Subcutaneous adipose tissue (tissue), 4 donors: ENCODE results near the gene TOMM70. TPM values are rescaled to one million over a fixed set of nuclear protein-coding genes. Genes with fewer than 3 reads are reported as not detected.

Source experiments
- total RNA-seq, 4 donors: library from RNA; depleted of rRNA; stranded (reverse); fragments of >200 nt; gene quantifications; one replicate each; pipeline ENCODE4 v1.1.0, GENCODE V29; 2016
- TF ChIP-seq, protein P1 (sequence below): fragments of 450-650 bp; IDR thresholded peaks from one replicate; pipeline ENCODE4 v1.5.1; 2016; ENCODE audit warnings: low read depth, mild to moderate bottlenecking, control low read depth, antibody characterized with exemption, moderate library complexity

TOMM70 gene
- total RNA-seq, 4 donors from 2014 or later = 48.0 to 72.4 (median 52.0) TPM

GRCh38 chr3:100330651-100331050 lies 70.2 kb downstream of the TOMM70 start:
- TF ChIP-seq, protein P1, sequence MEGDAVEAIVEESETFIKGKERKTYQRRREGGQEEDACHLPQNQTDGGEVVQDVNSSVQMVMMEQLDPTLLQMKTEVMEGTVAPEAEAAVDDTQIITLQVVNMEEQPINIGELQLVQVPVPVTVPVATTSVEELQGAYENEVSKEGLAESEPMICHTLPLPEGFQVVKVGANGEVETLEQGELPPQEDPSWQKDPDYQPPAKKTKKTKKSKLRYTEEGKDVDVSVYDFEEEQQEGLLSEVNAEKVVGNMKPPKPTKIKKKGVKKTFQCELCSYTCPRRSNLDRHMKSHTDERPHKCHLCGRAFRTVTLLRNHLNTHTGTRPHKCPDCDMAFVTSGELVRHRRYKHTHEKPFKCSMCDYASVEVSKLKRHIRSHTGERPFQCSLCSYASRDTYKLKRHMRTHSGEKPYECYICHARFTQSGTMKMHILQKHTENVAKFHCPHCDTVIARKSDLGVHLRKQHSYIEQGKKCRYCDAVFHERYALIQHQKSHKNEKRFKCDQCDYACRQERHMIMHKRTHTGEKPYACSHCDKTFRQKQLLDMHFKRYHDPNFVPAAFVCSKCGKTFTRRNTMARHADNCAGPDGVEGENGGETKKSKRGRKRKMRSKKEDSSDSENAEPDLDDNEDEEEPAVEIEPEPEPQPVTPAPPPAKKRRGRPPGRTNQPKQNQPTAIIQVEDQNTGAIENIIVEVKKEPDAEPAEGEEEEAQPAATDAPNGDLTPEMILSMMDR = no peak

GRCh38 chr3:100329800-100330489 lies 70.9 kb downstream of the TOMM70 start:
- TF ChIP-seq, protein P1 = no peak

GRCh38 chr3:100325827-100326226 lies 75.1 kb downstream of the TOMM70 start:
- TF ChIP-seq, protein P1 = no peak

DNA sequence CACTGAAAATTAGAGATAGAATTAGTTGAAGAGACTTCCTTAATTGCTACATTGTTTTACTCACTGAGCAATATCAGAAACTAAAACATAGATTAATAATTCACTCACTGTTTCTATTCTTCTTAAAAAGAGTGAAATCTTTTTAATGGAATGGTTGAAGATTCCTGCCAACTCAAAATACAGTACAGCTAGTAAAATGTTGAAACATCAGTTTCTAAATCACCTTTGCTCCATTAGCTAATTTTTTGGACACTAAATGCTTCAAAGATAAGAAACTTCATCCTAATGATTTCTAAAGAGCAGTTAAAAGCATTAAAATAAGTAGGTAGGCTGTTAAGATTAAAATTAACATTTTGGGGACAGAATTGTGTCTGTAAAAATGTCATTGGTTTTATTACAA lies 76.8 kb downstream of the TOMM70 start:
- TF ChIP-seq, protein P1 = no peak

DNA sequence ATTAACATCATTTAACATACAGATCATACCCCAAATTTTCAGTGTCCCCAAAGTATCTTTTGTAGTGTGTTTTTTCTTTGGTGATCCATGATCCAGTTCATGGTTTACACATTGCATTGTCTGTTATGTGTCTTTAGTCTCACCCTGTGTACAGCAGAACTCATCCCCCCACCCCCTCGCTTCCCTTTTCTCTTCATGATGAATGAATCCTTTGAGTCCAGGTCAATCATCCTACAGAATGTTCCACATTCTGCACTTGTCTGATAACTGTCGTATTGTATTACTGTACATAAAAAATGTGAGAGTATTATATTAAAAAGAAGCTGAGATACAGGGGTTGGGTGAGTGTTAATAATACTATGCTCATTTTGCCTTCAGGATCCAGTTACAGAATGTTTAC lies 80.9 kb downstream of the TOMM70 start:
- TF ChIP-seq, protein P1 = no peak

- TF ChIP-seq, protein P1 = no peak
Measured at GRCh38 chr3:100317912-100318311, 83.0 kb downstream of the TOMM70 start.

DNA sequence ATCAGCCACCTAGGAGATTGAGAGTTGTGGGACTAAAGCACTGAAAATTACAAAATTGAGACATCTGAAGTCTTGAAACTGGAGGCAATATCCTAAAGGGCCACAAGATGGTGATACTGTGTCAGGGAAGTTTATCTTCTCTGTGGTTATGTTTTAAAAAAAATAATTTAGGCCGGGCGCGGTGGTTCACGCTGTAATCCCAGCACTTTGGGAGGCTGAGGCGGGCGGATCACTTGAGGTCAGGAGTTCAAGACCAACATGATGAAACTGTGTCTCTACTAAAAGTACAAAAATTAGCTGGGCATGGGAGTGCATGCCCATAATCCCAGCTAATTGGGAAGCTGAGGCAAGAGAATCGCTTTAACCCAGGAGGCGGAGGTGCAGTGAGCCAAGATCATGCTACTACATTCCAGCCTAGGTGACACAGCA lies 84.2 kb downstream of the TOMM70 start:
- TF ChIP-seq, protein P1 = no peak

Other genes starting within 250 kb of the TOMM70 start
- gene TBC1D23, start 140.1 kb downstream of the TOMM70 start, total RNA-seq = 10 to 100 TPM; 39.2 to 66.9 (median 47.8) TPM
- 10 to 100 TPM; 35.5 to 77.8 (median 47.9) TPM for gene NIT2, start 66.3 kb downstream of the TOMM70 start, total RNA-seq
- gene LNP1, start 450 bp upstream of the TOMM70 start, total RNA-seq = 1 to 10 TPM; 1.4 to 4.3 (median 2.4) TPM
- 10 to 100 TPM; 12.2 to 22.2 (median 12.7) TPM for gene TMEM45A, start 91.5 kb upstream of the TOMM70 start, total RNA-seq
- not detected for gene ADGRG7, start 208.5 kb upstream of the TOMM70 start, total RNA-seq